Fibroblast of lung (primary cell): ENCODE results near the gene SMC4. TPM values are rescaled to one million over a fixed set of nuclear protein-coding genes. Genes with fewer than 3 reads are reported as not detected.

ENCODE experiments used
- DNase-seq, 2 donors: peaks; one replicate each; pipeline versions ENCODE4 v3.0.0 to v3.0.0-alpha.2; 2010; ENCODE audit warnings: low read depth in 2 of 2
- H2AFZ ChIP-seq: 2 replicates; pipeline ENCODE4 v1.5.1; 2012; ENCODE audit warnings: low read length, control low read depth, inconsistent platforms
- H3K27ac ChIP-seq: 2 replicates; pipeline ENCODE4 v1.5.1; 2011; ENCODE audit warnings: low read length, control low read depth; ENCODE audit not compliant: insufficient read depth
- H3K27me3 ChIP-seq: 2 replicates; pipeline ENCODE4 v1.5.1; 2011; ENCODE audit warnings: mild to moderate bottlenecking, low read length; ENCODE audit not compliant: control insufficient read depth, insufficient read depth
- H3K36me3 ChIP-seq: 2 replicates; pipeline ENCODE4 v1.5.1; 2011; ENCODE audit warnings: low read length; ENCODE audit not compliant: control insufficient read depth, insufficient read depth
- H3K4me1 ChIP-seq: 2 replicates; pipeline ENCODE4 v1.5.1; 2011; ENCODE audit warnings: low read length; ENCODE audit not compliant: control insufficient read depth, insufficient read depth; ENCODE audit errors: extremely low read depth
- H3K4me2 ChIP-seq: 2 replicates; pipeline ENCODE4 v1.5.1; 2011; ENCODE audit warnings: low read length, control low read depth; ENCODE audit not compliant: insufficient read depth; ENCODE audit errors: extremely low read depth
- H3K4me3 ChIP-seq, 4 experiments: fragments of 200-600 bp in 1 of 4; sonication (generic) in 1 of 4; replicated peaks in 1 of 4; 2 replicates each; pipeline ENCODE4 v1.5.1; 2011 to 2016; ENCODE audit warnings: low read length in 4 of 4, low read depth in 3 of 4, mild to moderate bottlenecking in 3 of 4, control low read depth in 2 of 4, inconsistent platforms in 1 of 4, mixed read lengths in 1 of 4; ENCODE audit not compliant: insufficient read depth in 1 of 4; ENCODE audit errors: control extremely low read depth in 1 of 4
- H3K79me2 ChIP-seq: 2 replicates; pipeline ENCODE4 v1.5.1; 2012; ENCODE audit warnings: mild to moderate bottlenecking, low read length, inconsistent platforms; ENCODE audit not compliant: control insufficient read depth, insufficient read depth
- H3K9ac ChIP-seq: 2 replicates; pipeline ENCODE4 v1.5.1; 2011; ENCODE audit warnings: mild to moderate bottlenecking, low read length, control low read depth; ENCODE audit not compliant: insufficient read depth
- H3K9me3 ChIP-seq: 2 replicates; pipeline ENCODE4 v1.5.1; 2012; ENCODE audit warnings: low read depth, low read length; ENCODE audit not compliant: control insufficient read depth, insufficient read depth
- H4K20me1 ChIP-seq: 2 replicates; pipeline ENCODE4 v1.5.1; 2011; ENCODE audit warnings: low read length; ENCODE audit not compliant: control insufficient read depth, insufficient read depth; ENCODE audit errors: extremely low read depth
- EZH2 ChIP-seq: IDR thresholded peaks from 2 replicates; pipeline ENCODE4 v1.5.1; 2012; ENCODE audit warnings: low read length, control low read depth, mild to moderate bottlenecking; ENCODE audit errors: missing control alignments
- polyA plus RNA-seq, 2 donors: library from polyadenylated mRNA; depleted of rRNA in 1 of 2; stranded (reverse) in 1 of 2; unstranded in 1 of 2; fragments of >200 nt; gene quantifications; 2 replicates each; pipeline ENCODE4 v1.2.1, GENCODE V29; 2011 to 2012; ENCODE audit warnings: missing spikeins in 1 of 2
- total RNA-seq: library from RNA; depleted of rRNA; stranded (reverse); fragments of >200 nt; gene quantifications from 2 replicates; pipeline ENCODE4 v1.2.1, GENCODE V29; 2014
- TF ChIP-seq, protein P1 (sequence below), 2 donors: IDR thresholded peaks in 1 of 2; conservative IDR thresholded peaks in 1 of 2; 1 replicate in 1 of 2; 2 replicates in 1 of 2; pipeline ENCODE4 v1.5.1; 2011 to 2012; ENCODE audit warnings: low read length in 2 of 2, control low read depth in 1 of 2, inconsistent platforms in 1 of 2, low read depth in 1 of 2, mild to moderate bottlenecking in 1 of 2

Gene SMC4
- total and polyA plus RNA-seq, 2 donors (not counting 1 experiment from before 2014, with no cell fraction given) = 34.7 to 48.4 TPM

DNA sequence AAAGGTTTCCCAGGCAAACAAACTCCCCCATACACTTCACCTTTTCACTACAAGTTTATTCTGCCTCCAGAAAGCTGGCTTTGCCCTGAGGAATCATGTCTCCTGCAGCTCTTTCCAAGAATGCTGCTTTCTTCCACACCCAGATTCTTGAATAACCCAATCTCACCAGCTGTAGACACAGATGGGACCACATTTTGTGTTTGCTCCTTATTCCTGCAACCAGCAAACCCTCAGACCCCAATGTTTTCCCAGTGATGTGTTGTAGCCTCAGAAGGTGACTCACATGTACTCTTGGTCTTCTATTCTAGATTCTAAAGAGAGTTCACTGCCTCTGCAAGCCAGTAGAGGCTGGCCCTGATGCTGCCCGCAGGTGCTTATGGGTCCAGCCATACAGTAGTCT is 73.8 kb downstream of the SMC4 start:
- Histone ChIP-seq H2AFZ (no peak overlapping the region), H3K4me3 (no peak overlapping the region), H3K4me2 (peak overlapping the region; percentile 3), H3K27me3 (no peaks in the 10 kb centered on the region), H3K9me3 (no peaks in the 10 kb centered on the region), H3K36me3 (no peaks in the 10 kb centered on the region), H4K20me1 (no peaks in the 10 kb centered on the region), H3K4me1 (peaks cover 21% of the 10 kb centered on the region), H3K79me2 (no peaks in the 10 kb centered on the region), H3K27ac (peak overlapping the region; percentile 66), H3K9ac (no peak overlapping the region)
- no peak for TF ChIP-seq EZH2
- TF ChIP-seq, protein P1, sequence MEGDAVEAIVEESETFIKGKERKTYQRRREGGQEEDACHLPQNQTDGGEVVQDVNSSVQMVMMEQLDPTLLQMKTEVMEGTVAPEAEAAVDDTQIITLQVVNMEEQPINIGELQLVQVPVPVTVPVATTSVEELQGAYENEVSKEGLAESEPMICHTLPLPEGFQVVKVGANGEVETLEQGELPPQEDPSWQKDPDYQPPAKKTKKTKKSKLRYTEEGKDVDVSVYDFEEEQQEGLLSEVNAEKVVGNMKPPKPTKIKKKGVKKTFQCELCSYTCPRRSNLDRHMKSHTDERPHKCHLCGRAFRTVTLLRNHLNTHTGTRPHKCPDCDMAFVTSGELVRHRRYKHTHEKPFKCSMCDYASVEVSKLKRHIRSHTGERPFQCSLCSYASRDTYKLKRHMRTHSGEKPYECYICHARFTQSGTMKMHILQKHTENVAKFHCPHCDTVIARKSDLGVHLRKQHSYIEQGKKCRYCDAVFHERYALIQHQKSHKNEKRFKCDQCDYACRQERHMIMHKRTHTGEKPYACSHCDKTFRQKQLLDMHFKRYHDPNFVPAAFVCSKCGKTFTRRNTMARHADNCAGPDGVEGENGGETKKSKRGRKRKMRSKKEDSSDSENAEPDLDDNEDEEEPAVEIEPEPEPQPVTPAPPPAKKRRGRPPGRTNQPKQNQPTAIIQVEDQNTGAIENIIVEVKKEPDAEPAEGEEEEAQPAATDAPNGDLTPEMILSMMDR (conservative IDR thresholded peaks at IDR 0.05 in 1 of 2, IDR thresholded peaks at IDR 0.05 in 1 of 2; ENCODE audit: low read depth in 1 of 2, low read length in 2 of 2) = no peak
- peak; percentile 55 to 97 for DNase-seq

DNA sequence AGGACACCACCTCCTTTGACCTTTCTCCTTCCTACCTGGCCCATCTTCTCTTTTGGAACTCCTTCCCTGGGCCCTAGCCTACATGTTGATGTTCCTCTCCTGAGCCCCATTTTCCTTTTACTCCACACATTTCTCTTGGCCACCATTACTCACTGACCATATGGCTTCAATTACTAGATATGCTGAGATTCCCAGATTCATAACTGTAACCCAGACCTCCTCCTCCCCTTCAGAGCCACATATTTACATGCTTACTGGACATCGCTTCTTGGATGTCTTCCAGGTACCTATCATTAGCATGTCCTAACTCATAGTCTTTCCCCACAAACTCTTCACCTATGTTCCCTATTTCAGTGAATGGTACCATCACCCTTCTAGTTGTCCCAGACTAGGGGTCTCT is 74.5 kb downstream of the SMC4 start:
- Histone ChIP-seq H3K4me3 (no peak overlapping the region), H2AFZ (no peak overlapping the region), H3K27me3 (no peaks in the 10 kb centered on the region), H3K36me3 (no peaks in the 10 kb centered on the region), H3K4me1 (peaks cover 21% of the 10 kb centered on the region), H3K9ac (no peak overlapping the region), H3K27ac (peak overlapping the region; percentile 66), H4K20me1 (no peaks in the 10 kb centered on the region), H3K79me2 (no peaks in the 10 kb centered on the region), H3K4me2 (peak overlapping the region; percentile 7), H3K9me3 (no peaks in the 10 kb centered on the region)
- DNase-seq = peak; percentile 90 to 95
- TF ChIP-seq EZH2 = no peak
- TF ChIP-seq, protein P1 (conservative IDR thresholded peaks at IDR 0.05 in 1 of 2, IDR thresholded peaks at IDR 0.05 in 1 of 2; ENCODE audit: low read depth in 1 of 2, low read length in 2 of 2) = no peak

DNA sequence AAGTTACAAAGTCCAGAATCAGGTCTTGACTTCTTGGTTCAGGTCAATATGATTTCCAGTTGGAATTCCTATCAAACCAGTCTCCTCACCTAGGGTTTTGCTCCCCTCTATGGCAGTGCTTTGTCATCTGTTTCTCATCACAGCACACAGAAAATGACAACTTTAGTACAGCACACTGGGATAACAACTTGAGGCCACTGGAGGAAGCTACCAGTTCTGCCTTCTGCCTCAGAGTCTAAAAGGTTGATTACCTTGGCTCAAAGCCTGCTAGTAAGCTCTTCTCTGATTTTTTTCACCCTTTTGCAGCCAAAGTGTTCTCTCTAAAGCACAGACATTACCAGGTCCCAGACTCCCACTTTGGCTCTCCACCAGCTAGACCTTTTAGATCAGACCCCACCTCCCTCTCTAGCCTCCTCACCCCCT is 75.0 kb downstream of the SMC4 start:
- peaks cover 21% of the 10 kb centered on the region for H3K4me1 ChIP-seq
- peak in 1 of 2 donors; percentile 73 for DNase-seq
- peak overlapping the region; percentile 66 for H3K27ac ChIP-seq
- H3K79me2 ChIP-seq = no peaks in the 10 kb centered on the region
- no peak for TF ChIP-seq EZH2
- TF ChIP-seq, protein P1 (conservative IDR thresholded peaks at IDR 0.05 in 1 of 2, IDR thresholded peaks at IDR 0.05 in 1 of 2; ENCODE audit: low read depth in 1 of 2, low read length in 2 of 2) = no peak
- H3K4me2 ChIP-seq = peak overlapping the region; percentile 7
- no peaks in the 10 kb centered on the region for H3K36me3 ChIP-seq
- H3K27me3 ChIP-seq = no peaks in the 10 kb centered on the region
- no peaks in the 10 kb centered on the region for H4K20me1 ChIP-seq
- H3K9ac ChIP-seq = no peak overlapping the region
- H3K4me3 ChIP-seq = no peak overlapping the region
- H2AFZ ChIP-seq = no peak overlapping the region
- H3K9me3 ChIP-seq = no peaks in the 10 kb centered on the region
